Measurements from ENCODE around the gene PIP5K1B. TPM values are rescaled to one million over a fixed set of nuclear protein-coding genes. Genes with fewer than 3 reads are reported as not detected.
A peak's percentile ranks its signal among the peaks of the same experiment; 100 is the strongest.

The PIP5K1B gene
- total and polyA plus RNA-seq, 2 experiments from 2014 or later = 1.3 to 2.8 TPM

DNA sequence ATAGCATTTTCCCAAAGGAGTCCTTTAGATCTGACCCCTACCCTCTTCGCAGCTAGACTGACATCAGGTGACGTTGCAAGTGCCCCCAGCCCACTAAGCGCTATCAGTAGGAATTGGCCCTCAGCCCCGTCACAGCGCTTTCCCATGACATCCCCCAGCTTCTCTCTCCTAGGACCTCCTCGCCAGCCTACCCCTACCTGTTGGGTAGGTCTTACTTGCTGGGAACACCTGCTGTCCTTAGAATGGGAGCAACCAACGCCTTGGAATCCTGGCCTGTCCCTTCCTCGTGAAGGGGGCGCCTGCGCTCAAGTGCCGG lies 584 bp upstream of the PIP5K1B start (continued):
- TF ChIP-seq, protein P1, sequence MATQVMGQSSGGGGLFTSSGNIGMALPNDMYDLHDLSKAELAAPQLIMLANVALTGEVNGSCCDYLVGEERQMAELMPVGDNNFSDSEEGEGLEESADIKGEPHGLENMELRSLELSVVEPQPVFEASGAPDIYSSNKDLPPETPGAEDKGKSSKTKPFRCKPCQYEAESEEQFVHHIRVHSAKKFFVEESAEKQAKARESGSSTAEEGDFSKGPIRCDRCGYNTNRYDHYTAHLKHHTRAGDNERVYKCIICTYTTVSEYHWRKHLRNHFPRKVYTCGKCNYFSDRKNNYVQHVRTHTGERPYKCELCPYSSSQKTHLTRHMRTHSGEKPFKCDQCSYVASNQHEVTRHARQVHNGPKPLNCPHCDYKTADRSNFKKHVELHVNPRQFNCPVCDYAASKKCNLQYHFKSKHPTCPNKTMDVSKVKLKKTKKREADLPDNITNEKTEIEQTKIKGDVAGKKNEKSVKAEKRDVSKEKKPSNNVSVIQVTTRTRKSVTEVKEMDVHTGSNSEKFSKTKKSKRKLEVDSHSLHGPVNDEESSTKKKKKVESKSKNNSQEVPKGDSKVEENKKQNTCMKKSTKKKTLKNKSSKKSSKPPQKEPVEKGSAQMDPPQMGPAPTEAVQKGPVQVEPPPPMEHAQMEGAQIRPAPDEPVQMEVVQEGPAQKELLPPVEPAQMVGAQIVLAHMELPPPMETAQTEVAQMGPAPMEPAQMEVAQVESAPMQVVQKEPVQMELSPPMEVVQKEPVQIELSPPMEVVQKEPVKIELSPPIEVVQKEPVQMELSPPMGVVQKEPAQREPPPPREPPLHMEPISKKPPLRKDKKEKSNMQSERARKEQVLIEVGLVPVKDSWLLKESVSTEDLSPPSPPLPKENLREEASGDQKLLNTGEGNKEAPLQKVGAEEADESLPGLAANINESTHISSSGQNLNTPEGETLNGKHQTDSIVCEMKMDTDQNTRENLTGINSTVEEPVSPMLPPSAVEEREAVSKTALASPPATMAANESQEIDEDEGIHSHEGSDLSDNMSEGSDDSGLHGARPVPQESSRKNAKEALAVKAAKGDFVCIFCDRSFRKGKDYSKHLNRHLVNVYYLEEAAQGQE (IDR thresholded peaks at IDR 0.05; ENCODE audit: unreplicated experiment) = no peak
- no peak for TF ChIP-seq JUNB (IDR thresholded peaks at IDR 0.05; ENCODE audit: unreplicated experiment)

DNA sequence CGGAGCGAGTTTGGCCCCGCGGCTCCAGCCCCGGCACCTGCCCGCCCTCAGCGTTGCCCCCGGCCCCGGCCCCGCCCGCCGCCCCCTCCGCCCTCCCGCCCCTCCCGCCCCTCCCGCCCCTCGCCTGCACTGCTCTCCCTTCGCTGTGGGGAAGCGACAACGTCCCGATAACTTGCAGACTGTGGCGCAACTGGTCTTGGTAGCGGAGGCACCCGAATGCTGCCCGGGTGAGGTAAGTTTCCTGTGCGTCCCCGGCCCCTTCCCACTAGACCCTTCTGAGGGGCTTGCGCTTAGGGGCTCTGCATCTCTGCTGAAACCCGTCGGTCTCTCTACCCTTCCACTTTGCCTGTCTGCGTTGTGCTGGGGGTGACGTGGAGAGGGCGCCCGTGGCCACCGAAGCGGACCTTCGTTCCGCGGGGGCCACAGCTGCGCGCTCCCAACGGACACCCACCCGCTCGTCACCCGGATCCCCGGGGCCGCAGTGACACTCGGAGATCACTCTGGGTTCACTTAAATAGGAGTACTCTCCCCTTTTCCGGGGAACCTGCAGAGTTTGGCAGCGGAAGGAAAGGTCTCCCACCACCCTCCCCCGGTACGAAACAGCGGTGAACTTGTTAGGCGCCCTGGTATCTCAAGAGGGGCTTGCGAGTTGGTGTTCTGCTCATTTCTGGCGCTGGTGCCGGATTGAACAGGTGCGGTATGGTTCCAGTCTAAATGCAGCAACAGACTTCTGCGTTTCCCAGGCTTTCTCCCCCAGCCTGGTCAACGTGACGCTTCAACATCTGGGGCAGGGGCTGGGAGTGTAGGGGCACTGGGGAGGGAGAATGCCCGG lies 707 bp downstream of the PIP5K1B start:
- ATAC-seq (peak; percentile 23), DNase-seq (ENCODE audit: low spot score) (peak; percentile 77)
- Histone ChIP-seq H4K20me1 (replicated peaks; ENCODE audit: insufficient read depth) (no peaks in the 10 kb centered on the region), H3F3A (replicated peaks; ENCODE audit: low read depth) (peaks cover 8% of the 10 kb centered on the region), H3K4me3 (peak overlapping the region; percentile 95), H3K36me3 (ENCODE audit: insufficient read depth) (no peaks in the 10 kb centered on the region; the same call in 1 of the 2 replicates), H3K4me2 (peak overlapping the region; percentile 99), H3K9me2 (ENCODE audit: insufficient read depth) (no peaks in the 10 kb centered on the region), H3K4me1 (ENCODE audit: insufficient read depth) (peaks cover 23% of the 10 kb centered on the region), H2AFZ (peak overlapping the region; percentile 97), H3K27ac (ENCODE audit: low read depth) (no peak overlapping the region), H3K79me2 (replicated peaks; ENCODE audit: insufficient read depth) (peaks cover 5% of the 10 kb centered on the region; the same call in 1 of the 2 replicates), H3K27me3 (ENCODE audit: insufficient read depth) (peaks cover 54% of the 10 kb centered on the region)
- peaks cover 32% of the 10 kb centered on the region for H3K4me1 Mint-ChIP-seq
- no peaks in the 10 kb centered on the region; the same call in 2 of the 3 replicates for H3K36me3 Mint-ChIP-seq (ENCODE audit: low read depth)
- peak overlapping the region; percentile 82 for H3K4me3 Mint-ChIP-seq
- TF ChIP-seq STAT1 (IDR thresholded peaks at IDR 0.05; ENCODE audit: unreplicated experiment) = no peak
- TF ChIP-seq NANOG (IDR thresholded peaks at IDR 0.05; ENCODE audit: borderline replicate concordance) = no peak
- TF ChIP-seq CREB1 (CRISPR knock-in tag; IDR thresholded peaks at IDR 0.05; ENCODE audit: low read depth) = no peak
- TF ChIP-seq, protein P2, sequence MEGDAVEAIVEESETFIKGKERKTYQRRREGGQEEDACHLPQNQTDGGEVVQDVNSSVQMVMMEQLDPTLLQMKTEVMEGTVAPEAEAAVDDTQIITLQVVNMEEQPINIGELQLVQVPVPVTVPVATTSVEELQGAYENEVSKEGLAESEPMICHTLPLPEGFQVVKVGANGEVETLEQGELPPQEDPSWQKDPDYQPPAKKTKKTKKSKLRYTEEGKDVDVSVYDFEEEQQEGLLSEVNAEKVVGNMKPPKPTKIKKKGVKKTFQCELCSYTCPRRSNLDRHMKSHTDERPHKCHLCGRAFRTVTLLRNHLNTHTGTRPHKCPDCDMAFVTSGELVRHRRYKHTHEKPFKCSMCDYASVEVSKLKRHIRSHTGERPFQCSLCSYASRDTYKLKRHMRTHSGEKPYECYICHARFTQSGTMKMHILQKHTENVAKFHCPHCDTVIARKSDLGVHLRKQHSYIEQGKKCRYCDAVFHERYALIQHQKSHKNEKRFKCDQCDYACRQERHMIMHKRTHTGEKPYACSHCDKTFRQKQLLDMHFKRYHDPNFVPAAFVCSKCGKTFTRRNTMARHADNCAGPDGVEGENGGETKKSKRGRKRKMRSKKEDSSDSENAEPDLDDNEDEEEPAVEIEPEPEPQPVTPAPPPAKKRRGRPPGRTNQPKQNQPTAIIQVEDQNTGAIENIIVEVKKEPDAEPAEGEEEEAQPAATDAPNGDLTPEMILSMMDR (conservative IDR thresholded peaks at IDR 0.05; ENCODE audit: low read depth in 2 of 2) = peak in 1 of 2 experiments; percentile 14; a peak in 1 of 4 replicates
- no peak for TF ChIP-seq ZNF114 (CRISPR knock-in tag; IDR thresholded peaks at IDR 0.05)
- TF ChIP-seq EZH2 (IDR thresholded peaks at IDR 0.05; ENCODE audit: low read depth, unreplicated experiment) = peak; percentile 44
- TF ChIP-seq, protein P3, sequence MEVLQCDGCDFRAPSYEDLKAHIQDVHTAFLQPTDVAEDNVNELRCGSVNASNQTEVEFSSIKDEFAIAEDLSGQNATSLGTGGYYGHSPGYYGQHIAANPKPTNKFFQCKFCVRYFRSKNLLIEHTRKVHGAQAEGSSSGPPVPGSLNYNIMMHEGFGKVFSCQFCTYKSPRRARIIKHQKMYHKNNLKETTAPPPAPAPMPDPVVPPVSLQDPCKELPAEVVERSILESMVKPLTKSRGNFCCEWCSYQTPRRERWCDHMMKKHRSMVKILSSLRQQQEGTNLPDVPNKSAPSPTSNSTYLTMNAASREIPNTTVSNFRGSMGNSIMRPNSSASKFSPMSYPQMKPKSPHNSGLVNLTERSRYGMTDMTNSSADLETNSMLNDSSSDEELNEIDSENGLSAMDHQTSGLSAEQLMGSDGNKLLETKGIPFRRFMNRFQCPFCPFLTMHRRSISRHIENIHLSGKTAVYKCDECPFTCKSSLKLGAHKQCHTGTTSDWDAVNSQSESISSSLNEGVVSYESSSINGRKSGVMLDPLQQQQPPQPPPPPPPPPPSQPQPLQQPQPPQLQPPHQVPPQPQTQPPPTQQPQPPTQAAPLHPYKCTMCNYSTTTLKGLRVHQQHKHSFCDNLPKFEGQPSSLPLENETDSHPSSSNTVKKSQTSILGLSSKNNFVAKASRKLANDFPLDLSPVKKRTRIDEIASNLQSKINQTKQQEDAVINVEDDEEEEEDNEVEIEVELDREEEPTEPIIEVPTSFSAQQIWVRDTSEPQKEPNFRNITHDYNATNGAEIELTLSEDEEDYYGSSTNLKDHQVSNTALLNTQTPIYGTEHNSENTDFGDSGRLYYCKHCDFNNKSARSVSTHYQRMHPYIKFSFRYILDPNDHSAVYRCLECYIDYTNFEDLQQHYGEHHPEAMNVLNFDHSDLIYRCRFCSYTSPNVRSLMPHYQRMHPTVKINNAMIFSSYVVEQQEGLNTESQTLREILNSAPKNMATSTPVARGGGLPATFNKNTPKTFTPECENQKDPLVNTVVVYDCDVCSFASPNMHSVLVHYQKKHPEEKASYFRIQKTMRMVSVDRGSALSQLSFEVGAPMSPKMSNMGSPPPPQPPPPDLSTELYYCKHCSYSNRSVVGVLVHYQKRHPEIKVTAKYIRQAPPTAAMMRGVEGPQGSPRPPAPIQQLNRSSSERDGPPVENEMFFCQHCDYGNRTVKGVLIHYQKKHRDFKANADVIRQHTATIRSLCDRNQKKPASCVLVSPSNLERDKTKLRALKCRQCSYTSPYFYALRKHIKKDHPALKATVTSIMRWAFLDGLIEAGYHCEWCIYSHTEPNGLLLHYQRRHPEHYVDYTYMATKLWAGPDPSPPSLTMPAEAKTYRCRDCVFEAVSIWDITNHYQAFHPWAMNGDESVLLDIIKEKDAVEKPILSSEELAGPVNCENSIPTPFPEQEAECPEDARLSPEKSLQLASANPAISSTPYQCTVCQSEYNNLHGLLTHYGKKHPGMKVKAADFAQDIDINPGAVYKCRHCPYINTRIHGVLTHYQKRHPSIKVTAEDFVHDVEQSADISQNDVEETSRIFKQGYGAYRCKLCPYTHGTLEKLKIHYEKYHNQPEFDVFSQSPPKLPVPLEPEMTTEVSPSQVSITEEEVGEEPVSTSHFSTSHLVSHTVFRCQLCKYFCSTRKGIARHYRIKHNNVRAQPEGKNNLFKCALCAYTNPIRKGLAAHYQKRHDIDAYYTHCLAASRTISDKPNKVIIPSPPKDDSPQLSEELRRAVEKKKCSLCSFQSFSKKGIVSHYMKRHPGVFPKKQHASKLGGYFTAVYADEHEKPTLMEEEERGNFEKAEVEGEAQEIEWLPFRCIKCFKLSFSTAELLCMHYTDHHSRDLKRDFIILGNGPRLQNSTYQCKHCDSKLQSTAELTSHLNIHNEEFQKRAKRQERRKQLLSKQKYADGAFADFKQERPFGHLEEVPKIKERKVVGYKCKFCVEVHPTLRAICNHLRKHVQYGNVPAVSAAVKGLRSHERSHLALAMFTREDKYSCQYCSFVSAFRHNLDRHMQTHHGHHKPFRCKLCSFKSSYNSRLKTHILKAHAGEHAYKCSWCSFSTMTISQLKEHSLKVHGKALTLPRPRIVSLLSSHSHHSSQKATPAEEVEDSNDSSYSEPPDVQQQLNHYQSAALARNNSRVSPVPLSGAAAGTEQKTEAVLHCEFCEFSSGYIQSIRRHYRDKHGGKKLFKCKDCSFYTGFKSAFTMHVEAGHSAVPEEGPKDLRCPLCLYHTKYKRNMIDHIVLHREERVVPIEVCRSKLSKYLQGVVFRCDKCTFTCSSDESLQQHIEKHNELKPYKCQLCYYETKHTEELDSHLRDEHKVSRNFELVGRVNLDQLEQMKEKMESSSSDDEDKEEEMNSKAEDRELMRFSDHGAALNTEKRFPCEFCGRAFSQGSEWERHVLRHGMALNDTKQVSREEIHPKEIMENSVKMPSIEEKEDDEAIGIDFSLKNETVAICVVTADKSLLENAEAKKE (CRISPR knock-in tag; IDR thresholded peaks at IDR 0.05) = no peak
- TF ChIP-seq EZH2phosphoT487 (IDR thresholded peaks at IDR 0.05; ENCODE audit: unreplicated experiment) = no peak
- no peak for TF ChIP-seq ZNF331 (CRISPR knock-in tag; IDR thresholded peaks at IDR 0.05; ENCODE audit: low read depth)
- TF ChIP-seq, protein P4, sequence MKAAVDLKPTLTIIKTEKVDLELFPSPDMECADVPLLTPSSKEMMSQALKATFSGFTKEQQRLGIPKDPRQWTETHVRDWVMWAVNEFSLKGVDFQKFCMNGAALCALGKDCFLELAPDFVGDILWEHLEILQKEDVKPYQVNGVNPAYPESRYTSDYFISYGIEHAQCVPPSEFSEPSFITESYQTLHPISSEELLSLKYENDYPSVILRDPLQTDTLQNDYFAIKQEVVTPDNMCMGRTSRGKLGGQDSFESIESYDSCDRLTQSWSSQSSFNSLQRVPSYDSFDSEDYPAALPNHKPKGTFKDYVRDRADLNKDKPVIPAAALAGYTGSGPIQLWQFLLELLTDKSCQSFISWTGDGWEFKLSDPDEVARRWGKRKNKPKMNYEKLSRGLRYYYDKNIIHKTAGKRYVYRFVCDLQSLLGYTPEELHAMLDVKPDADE (IDR thresholded peaks at IDR 0.05) = no peak
- no peak overlapping the region for H3K27ac Mint-ChIP-seq
- H3K9me3 Mint-ChIP-seq = no peaks in the 10 kb centered on the region
- peaks cover 20% of the 10 kb centered on the region for H3K27me3 Mint-ChIP-seq (ENCODE audit: insufficient read depth, low read depth, poor library complexity)

Data from GM23338 (cell line).